Left kidney (tissue), 2 donors: ENCODE data around the gene FEM1A. TPM values are rescaled to one million over a fixed set of nuclear protein-coding genes. Genes with fewer than 3 reads are reported as not detected.
"Not testable (repeated sequence)": the region's sequence is repeated elsewhere in the genome, so short reads cannot be mapped to it uniquely, and the experiment has no call there.

Experiments used
- DNase-seq: peaks from one replicate; pipeline ENCODE4 v3.0.0-alpha.2; 2013
- polyA plus RNA-seq: library from polyadenylated mRNA; unstranded; fragments of 120-200 nt; gene quantifications from one replicate; pipeline ENCODE4 v1.2.1, GENCODE V29; 2013; ENCODE audit not compliant: insufficient read length

FEM1A gene
- polyA plus RNA-seq, 1 donor, result 2.5 TPM

DNA sequence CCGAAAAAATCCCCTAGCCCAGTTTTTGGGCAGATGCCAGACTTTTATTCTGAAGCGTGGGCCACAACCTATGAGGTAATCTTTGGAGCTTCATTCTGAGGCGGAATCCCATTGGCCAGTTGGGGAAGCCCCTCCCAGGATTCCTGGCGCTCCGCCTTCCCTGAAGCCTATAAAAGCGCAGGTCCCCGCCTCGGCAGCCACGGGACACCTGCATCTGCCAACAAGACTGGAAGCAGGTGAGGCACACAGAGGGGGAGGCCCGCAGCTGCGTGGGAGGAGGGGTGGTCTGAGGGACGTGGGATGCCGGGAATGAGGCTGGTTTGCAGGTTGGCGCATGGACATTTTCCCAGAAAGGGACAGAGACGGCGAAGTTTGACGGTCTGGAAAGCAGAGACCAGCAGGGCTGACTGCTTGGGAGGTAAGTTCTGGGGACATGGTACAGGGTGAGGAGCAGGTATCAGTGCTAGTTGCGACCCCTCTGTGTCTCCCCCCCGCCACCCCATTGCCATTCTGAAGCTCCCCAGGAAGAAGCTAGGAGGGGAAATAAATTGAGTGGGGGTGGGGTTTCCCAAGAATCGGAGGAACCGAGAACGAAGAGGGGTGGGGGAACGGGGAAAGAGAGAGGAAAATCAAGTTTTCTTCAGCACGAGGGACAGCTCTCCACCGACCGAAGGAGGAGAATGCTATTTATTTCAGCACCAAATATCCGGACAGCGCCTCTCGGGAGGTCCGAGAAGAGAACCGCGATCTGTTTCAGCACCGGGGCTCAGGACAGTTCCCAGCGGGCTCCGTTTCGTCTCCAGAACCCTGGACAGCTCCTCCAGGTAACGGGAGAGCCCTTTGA, 22.4 kb upstream of the FEM1A start:
- peak; percentile 96 for DNase-seq

DNA sequence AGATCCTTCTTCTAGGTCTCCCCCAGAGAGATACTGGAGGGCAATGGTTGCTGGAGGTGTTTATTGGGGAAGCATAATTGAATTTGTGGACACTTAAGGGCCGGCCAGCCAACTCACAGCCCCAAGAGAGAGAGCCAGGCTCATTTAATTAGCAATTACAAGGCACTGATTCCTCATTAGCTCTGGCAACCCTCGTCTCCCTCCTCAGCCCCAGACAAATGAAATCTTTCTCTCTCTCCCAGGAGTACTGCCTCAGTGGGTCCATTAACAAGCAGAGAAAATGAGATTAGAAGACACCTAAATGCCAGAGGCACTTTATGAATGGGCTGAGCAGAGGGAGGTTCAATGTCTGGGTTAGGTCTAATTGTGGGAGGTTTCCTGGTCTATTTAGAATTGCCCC, 19.0 kb upstream of the FEM1A start:
- no peak for DNase-seq

DNA sequence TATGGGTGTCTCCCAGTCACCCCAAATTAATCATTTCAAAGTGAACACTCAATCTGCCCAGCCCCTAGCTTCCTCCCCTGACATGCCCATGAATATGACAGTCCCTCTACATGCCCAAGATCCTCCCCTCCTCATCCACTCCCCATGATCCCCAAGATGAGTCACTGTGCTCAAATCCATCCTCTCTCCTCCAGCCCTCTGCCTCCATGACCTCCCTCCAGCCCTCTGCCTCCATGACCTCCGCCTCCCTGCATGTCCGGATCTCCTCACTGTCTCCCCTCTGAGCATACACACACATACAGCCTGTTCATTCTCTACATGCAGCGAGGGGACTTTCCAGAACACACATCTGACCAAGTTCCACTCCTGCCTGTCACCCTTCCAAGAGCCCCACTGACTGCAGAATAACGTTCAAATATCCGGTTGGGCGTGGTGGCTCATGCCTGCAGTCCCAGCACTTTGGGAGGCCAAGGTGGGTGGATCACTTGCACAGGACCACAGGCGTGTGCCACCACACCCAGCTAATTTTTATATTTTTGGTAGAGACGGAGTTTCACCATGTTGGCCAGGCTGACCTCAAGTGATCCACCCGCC, 18.4 kb upstream of the FEM1A start:
- DNase-seq, result no peak

DNA sequence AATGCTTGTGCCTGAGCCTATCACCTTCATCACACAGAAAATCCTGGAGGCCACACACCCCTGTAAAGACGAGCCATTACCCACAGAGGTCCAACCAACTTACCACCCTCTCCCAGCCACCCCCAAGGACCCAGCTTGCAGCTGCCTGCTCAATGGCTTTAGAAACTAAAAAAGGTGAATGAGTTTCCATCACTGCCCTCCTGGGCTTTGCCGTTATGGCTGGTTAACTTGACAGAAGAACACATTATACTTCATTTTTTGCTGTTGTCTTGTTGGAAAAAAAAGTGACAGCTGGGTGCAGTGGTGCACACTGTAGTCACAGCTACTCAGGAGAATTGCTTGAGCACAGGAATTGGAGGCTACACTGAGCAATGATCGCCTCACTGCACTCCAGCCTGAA, 17.4 kb upstream of the FEM1A start:
- no peak for DNase-seq

DNA sequence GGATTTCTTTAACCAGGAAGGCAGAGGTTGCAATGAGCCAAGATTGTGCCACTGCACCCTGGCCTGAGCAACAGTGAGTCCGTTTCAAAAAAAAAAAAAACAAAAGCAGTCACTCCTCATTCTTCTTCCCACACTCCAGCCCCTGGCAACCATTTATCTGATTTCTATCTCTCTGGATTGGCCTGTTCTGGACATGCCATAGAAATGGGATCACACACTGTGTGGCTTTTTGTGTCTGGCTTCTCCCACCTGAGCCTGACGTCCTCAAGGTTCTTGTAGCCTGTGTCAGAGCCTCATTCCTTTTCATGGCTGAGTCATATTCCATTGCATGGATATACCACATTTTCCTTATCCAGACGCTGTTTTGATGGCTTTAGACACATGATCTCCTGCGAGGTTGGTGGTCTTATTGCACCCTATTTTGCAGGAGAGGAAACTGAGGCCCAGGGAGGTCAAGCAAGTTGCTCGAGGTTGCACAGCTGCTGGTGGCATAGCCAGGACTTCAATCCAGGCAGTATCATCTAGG, 15.8 kb upstream of the FEM1A start:
- no peak for DNase-seq

DNA sequence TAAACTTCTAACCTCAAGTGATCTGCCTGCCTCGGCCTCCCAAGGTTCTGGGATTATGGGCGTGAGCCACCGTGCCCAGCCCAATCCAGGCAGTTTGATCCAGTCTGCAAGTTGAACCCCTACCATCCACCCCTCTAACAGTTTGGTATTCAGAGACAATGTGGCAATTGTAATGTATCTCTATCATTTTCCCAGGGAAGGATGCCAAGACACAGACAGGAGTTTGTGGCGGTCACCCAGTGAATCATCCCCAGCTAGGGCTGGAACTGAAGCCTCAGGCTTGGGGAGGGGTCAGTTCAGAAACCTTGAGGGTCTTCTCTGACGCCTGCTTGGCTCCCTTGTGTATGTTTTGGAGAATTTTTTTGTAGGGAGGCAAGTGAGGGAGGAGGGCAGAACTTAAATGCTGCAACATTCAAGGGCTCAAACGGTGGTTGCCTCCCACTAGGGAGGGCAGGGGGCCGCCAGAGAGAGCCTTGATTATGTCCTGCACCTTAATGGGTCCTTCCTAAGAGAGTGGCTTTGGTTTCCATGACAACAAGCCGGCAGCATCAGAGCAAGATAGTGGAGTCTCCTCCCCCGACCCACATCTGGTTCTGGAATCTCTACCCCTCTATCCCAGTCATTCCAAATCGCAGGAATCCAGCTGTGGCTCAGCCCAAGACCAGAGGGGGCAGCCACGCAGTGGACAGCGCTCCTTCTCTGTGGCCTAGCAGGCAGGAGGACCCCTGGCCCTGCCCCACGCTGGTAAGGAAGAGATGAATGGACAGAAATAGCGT, 14.9 kb upstream of the FEM1A start:
- no peak for DNase-seq

DNA sequence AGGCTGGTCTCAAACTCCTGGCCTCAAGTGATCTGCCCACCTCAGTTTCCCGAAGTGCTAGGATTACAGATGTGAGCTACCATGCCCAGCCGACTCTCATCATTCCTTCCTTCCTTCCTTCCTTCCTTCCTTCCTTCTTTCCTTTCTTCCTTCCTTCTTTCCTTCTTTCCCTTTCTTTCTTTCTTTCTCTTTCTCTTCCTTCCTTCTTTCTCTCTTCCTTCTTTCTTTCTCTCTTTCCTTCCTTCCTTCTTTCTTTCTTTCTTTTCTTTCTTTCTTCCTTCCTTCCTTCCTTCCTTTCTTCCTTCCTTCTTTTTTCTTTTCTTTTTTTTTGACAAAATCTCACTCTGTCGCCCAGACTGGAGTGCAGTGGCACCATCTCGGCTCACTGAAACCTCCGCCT, 13.4 kb upstream of the FEM1A start:
- DNase-seq, result not testable (repeated sequence)

DNA sequence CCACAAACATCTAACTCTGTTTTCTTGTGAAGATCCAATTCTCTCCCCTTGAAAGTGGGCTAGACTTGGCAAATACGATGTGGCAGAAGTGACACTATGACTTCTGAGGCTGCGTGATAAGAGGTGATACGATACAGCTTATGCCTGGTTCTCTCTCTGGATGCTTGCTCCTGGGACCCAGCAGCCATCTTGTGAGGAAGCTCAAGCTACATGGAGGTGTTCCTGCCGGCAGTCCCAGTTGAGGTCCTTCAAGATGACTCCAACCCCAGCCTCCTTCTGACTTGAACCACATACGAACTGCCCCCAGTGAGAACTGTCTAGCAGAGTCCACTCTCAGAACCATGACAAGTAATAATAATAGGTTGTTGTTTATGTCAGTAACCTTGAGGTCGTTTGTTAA, 10.7 kb upstream of the FEM1A start:
- DNase-seq, result no peak

DNA sequence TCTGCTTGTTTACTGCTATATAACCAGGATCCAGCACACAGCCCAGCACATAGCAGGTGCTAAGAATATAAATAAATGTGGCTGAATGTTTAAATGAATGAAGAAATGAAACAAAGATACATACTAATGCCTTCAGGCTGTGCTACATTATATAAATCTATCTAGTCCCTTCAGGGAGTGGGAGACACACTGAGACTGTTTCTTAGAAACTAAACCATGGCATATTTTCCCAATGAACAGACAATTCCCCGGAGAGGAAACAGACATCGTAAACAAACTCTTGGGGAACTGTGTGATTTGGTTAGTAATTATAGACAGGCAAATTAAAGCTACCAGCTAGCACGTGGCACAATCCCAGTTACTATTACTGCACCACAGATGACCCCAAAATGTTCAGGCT, 9.7 kb upstream of the FEM1A start:
- no peak for DNase-seq

DNA sequence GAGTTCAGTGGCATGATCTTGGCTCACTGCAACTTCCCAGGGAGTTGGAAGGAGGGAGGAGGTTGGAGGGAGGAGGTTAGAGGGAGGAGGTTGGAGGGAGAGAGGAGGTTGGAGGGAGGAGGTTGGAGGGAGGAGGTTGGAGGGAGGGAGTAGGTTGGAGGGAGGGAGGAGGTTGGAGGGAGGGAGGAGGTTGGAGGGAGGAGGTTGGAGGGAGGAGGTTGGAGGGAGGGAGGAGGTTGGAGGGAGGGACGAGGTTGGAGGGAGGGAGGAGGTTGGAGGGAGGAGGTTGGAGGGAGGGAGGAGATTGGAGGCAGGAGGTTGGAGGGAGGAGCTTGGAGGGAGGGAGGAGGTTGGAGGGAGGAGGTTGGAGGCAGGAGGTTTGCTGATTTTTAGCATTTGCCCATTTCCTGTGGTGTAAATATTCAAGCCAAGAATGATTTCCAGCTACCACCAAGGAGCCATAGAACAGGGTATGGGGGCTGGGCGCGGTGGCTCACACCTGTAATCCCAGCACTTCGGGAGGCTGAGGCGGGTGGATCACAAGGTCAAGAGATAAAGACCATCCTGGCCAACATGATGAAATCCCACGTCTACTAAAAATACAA, 5.0 kb upstream of the FEM1A start:
- DNase-seq, result not testable (repeated sequence)

DNA sequence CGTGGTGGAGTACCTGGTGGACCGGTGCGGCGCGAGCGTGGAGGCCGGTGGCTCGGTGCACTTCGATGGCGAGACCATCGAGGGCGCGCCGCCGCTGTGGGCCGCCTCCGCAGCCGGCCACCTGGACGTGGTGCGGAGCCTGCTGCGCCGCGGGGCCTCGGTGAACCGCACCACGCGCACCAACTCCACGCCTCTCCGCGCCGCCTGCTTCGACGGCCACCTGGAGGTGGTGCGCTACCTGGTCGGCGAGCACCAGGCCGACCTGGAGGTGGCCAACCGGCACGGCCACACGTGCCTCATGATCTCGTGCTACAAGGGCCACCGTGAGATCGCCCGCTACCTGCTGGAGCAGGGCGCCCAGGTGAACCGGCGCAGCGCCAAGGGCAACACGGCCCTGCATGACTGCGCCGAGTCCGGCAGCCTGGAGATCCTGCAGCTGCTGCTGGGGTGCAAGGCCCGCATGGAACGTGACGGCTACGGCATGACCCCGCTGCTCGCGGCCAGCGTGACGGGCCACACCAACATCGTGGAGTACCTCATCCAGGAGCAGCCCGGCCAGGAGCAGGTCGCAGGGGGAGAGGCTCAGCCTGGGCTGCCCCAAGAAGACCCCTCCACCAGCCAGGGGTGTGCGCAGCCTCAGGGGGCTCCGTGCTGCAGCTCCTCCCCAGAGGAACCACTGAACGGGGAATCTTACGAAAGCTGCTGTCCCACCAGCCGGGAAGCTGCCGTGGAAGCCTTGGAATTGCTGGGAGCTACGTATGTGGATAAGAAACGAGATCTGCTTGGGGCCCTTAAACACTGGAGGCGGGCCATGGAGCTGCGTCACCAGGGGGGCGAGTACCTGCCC, 708 bp downstream of the FEM1A start:
- DNase-seq, result not testable (repeated sequence)

DNA sequence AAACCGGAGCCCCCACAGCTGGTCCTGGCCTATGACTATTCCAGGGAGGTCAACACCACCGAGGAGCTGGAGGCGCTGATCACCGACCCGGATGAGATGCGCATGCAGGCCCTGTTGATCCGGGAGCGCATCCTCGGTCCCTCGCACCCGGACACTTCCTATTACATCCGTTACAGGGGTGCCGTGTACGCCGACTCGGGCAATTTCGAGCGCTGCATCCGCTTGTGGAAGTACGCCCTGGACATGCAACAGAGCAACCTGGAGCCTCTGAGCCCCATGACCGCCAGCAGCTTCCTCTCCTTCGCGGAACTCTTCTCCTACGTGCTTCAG, 1.3 kb downstream of the FEM1A start:
- not testable (repeated sequence) for DNase-seq

DNA sequence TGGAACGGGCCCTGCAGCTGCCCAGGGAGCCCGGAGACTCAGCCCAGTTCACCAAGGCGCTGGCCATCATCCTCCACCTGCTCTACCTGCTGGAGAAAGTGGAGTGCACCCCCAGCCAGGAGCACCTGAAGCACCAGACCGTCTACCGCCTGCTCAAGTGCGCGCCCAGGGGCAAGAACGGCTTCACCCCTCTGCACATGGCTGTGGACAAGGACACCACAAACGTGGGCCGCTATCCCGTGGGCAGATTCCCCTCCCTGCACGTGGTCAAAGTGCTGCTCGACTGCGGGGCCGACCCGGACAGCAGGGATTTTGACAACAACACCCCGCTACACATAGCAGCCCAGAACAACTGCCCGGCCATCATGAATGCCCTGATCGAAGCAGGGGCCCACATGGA, 1.7 kb downstream of the FEM1A start:
- DNase-seq, result not testable (repeated sequence)

DNA sequence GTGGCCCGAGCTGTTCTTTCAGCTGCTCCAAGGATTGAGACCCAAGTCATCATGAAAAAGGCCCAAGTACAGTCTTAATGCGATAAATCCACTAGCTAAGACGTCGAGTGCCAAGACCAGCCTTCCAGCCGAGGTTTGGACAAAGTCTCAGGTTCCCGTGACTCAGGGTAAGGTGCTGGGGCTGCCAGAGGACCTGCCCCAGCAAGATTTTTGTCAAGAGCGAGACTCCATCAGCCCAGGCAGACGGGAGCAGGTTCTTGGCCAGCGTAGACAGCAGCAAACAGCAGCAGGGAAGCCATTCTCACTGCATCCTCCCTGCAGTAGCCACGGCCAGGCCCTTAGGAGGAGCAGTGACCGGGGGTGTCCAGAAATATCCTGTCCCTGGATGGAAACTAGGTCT, 3.4 kb downstream of the FEM1A start:
- no peak for DNase-seq

DNA sequence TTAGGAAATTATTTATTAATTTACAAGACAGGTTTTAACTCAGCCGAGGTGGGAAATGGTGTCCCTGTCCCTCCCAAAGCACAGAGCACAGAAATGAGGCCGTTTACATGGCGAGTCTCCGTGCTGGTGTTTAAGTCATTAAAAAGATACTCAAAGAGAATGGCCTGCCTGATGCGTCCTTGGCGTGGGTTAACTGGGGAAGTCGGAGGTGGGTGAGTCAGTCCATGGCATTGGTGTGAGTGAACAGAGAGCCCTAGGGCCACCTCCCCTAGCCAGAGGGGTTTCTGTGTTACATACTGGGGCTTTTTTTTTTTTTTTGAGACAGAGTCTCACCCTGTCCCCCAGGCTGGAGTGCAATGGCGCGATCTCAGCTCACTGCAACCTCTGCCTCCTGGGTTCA, 3.9 kb downstream of the FEM1A start:
- no peak for DNase-seq

DNA sequence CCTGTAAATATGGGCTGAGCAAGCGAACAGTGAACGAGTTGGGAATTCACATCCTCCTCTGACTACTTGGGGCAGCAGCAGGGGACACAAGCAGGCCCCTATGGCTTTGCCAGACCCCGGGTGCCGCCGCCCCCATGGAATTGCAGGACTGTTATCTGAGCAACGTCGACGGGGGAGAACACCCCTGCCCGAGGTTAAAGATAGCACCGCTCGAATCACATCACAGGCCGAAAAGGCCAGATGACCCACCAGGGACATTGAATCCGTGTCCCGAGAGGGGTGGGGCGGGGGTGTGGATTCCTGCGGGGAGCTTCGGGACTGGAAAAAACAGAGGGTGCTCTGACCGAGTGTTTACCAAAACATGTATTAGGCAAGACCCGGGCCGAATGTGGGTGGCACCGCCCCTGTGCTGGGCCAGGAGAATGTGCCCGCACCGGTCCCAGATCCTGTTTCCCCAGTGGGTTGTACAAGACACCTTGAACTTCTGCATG, 9.1 kb downstream of the FEM1A start:
- DNase-seq, result no peak

DNA sequence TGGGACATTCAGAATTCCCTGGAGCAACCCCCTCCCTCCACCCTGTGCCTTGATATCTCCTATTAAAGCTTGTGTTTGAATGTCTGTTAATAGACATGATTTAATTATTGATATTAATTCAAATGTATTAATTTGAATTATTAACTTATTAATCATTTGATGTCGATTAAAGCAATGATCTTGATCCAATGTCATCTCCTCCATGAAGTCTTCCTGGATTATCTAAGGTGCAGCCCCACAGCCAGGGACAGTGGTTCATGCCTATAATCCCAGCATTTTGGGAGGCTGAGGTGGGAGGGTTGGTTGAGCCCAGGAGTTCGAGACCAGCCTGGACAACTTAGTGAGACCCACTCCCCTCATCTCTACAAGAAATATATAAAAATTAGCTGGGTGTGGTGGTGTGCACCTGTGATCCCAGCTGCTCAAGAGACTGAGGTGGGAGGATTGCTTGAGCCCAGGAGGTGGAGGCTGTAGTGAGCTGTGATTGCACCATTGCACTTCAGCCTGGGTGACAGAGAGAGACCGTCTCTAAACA, 9.6 kb downstream of the FEM1A start:
- DNase-seq, result no peak

DNA sequence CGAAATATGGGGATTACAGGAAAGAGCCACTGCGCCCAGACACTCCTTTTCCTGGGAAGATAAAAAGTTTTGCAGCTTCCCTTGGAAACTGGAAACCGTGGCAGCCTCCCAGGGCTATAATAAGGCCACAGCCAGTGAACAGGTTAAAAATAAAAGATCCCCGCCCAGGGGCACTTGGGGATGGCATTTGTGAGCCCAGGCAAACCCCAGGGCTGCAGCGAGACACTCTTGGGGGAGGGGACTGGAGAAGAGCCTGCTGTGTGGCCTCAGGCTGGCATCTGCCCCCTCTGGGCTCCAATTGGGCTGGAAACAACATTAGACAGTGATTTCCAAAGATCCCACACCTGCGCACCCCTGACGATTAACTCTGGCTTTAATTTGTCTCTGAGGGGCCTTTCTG, 11.2 kb downstream of the FEM1A start:
- DNase-seq, result no peak

DNA sequence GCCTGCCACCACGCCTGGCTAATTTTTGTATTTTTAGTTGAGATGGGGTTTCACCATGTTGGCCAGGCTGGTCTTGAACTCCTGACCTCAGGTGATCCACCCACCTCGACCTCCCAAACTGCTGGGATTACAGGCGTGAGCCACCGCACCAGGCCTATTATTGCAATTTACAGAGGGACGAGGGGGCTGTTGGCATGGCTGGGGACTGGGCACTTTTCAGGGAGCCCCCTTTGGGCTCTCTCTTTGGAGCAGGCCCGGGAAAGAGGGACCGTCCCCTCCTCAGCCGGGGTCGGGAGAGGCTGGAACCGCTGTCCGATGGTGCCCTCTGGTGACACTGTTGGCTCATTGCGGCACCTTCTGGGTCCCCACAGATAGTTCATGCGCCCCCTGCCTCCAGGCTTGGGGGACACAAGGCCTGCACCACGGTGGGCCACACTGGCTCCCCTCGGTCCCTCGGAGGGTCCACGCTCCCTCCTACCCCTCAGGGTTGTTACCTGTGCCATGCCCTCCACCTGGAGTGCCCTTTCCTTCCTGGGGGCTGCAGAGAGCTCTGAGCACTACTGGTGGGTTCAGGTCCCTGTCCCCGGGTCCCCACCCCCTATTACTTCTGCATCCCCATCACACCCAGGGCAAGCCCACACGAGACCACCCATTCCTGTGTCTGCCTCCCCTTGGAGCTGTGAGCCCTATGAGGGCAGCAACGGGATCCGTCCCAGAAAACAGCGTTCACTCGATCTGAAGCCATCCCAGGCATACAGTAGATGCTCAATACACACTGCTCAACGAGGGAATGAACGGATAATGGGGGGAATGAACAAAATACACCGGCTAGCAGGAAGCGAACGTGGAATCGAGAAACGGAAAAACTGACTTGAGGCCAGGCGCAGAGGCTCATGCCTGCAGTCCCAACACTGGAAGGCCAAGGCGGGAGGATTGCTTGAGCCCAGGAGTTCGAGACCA, 12.5 kb downstream of the FEM1A start:
- DNase-seq, result peak; percentile 43

DNA sequence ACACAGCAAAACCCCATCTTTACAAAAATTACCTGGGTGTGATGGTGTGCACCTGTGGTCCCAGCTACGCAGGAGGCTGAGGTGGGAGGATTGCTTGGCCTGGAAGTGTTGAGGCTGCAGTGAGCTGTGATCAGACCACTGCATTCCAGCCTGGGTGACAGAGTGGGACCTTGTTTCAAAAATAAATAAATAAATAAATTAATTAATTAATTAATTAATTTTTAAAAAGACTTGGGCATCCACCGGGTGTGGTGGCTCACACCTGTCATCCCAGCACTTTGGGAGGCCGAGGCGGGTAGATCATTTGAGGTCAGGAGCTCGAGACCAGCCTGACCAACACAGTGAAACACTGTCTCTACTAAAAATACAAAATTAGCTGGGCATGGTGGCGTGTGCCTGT, 13.6 kb downstream of the FEM1A start:
- DNase-seq, result not testable (repeated sequence)
